ENCODE results near the gene FNTB.

- TF ChIP-seq CTCF (conservative IDR thresholded peaks at IDR 0.05; ENCODE audit: low read depth in 2 of 2), result peak in 1 of 2 experiments; percentile 46; a peak in 3 of 4 replicates
- TF ChIP-seq EZH2phosphoT487 (IDR thresholded peaks at IDR 0.05; ENCODE audit: unreplicated experiment), result no peak
- no peak for TF ChIP-seq POLR2AphosphoS5 (IDR thresholded peaks at IDR 0.05; ENCODE audit: low read depth)
- no peak for TF ChIP-seq REST (IDR thresholded peaks at IDR 0.05; ENCODE audit: unreplicated experiment)
- no peak for TF ChIP-seq EZH2 (IDR thresholded peaks at IDR 0.05; ENCODE audit: low read depth, unreplicated experiment)
- TF ChIP-seq STAT1 (IDR thresholded peaks at IDR 0.05; ENCODE audit: unreplicated experiment), result no peak
- no peak for TF ChIP-seq NANOG (IDR thresholded peaks at IDR 0.05; ENCODE audit: borderline replicate concordance)
- no peak for TF ChIP-seq JUNB (IDR thresholded peaks at IDR 0.05; ENCODE audit: unreplicated experiment)
- TF ChIP-seq ZNF114 (CRISPR knock-in tag; IDR thresholded peaks at IDR 0.05), result no peak
- no peak for TF ChIP-seq ZNF462 (CRISPR knock-in tag; IDR thresholded peaks at IDR 0.05)
- TF ChIP-seq CREB1 (CRISPR knock-in tag; IDR thresholded peaks at IDR 0.05; ENCODE audit: low read depth), result no peak
These were observed 23.1 kb upstream of the FNTB start for GRCh38 chr14:64963611-64964010.

Measured in GM23338 (cell line).